IPS-15b (cell line): ENCODE measurements around the gene B4GAT1.

Experiments
- H3K27me3 ChIP-seq: one replicate; pipeline ENCODE4 v1.6.1; 2013; ENCODE audit warnings: low read length; ENCODE audit not compliant: control insufficient read depth, insufficient read depth
- H3K36me3 ChIP-seq: one replicate; pipeline ENCODE4 v1.6.1; 2013; ENCODE audit warnings: low read length; ENCODE audit not compliant: control insufficient read depth, insufficient read depth
- H3K4me1 ChIP-seq: one replicate; pipeline ENCODE4 v1.6.1; 2013; ENCODE audit warnings: mild to moderate bottlenecking, low read length; ENCODE audit not compliant: control insufficient read depth, insufficient read depth
- H3K4me3 ChIP-seq: one replicate; pipeline ENCODE4 v1.5.1; 2013; ENCODE audit warnings: low read depth, low read length
- H3K9ac ChIP-seq: one replicate; pipeline ENCODE4 v1.6.1; 2013; ENCODE audit warnings: low read depth, mild to moderate bottlenecking, low read length
- H3K9me3 ChIP-seq: one replicate; pipeline ENCODE4 v1.6.1; 2013; ENCODE audit warnings: mild to moderate bottlenecking, low read length; ENCODE audit not compliant: control insufficient read depth, insufficient read depth

Gene B4GAT1

DNA sequence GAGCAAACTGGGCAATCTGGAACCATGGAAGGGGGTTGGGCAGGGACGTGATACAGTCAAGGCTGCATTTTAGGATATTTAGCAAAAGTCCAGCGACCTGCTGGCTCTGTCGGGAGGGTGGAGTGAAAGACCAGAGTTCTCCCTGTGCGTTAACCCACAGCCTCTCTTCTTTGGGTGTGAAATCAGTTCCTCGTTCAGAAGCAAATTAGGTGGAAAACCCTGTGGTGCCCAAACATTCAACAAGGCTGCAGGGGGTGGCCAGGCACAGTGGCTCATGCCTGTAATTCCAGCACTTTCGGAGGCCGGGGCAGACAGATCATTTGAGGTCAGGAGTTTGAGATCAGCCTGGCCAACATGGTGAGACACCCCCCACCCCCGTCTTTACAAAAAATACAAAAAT lies 49.8 kb downstream of the B4GAT1 start:
- Histone ChIP-seq H3K4me3 (no peak overlapping the region), H3K4me1 (no peaks in the 10 kb centered on the region), H3K36me3 (no peaks in the 10 kb centered on the region), H3K27me3 (peaks cover 7% of the 10 kb centered on the region), H3K9me3 (no peaks in the 10 kb centered on the region), H3K9ac (no peak overlapping the region)
